ENCODE data around the gene RTCB.

The RTCB gene

GRCh38 chr22:32423664-32424063 is 11.6 kb upstream of the RTCB start:
- DNase-seq (ENCODE audit: low read depth), result no peak
- no peak overlapping the region for H3K4me3 ChIP-seq (ENCODE audit: low read depth, low read length)
- TF ChIP-seq CTCF (IDR thresholded peaks at IDR 0.05; ENCODE audit: insufficient read depth, low read depth, low read length, missing control alignments), result no peak

- TF ChIP-seq CTCF (IDR thresholded peaks at IDR 0.05; ENCODE audit: insufficient read depth, low read depth, low read length, missing control alignments), result no peak
- no peak overlapping the region for H3K4me3 ChIP-seq (ENCODE audit: low read depth, low read length)
- no peak for DNase-seq (ENCODE audit: low read depth)
These were observed 10.0 kb upstream of the RTCB start for GRCh38 chr22:32422062-32422461.

GRCh38 chr22:32421484-32421883 is 9.4 kb upstream of the RTCB start:
- no peak for DNase-seq (ENCODE audit: low read depth)
- TF ChIP-seq CTCF (IDR thresholded peaks at IDR 0.05; ENCODE audit: insufficient read depth, low read depth, low read length, missing control alignments), result no peak
- no peak overlapping the region for H3K4me3 ChIP-seq (ENCODE audit: low read depth, low read length)

GRCh38 chr22:32417906-32418305 is 5.9 kb upstream of the RTCB start:
- H3K4me3 ChIP-seq (ENCODE audit: low read depth, low read length), result no peak overlapping the region
- DNase-seq (ENCODE audit: low read depth), result peak; percentile 3
- no peak for TF ChIP-seq CTCF (IDR thresholded peaks at IDR 0.05; ENCODE audit: insufficient read depth, low read depth, low read length, missing control alignments)

- H3K4me3 ChIP-seq (ENCODE audit: low read depth, low read length), result no peak overlapping the region
- no peak for TF ChIP-seq CTCF (IDR thresholded peaks at IDR 0.05; ENCODE audit: insufficient read depth, low read depth, low read length, missing control alignments)
- peak; percentile 27 for DNase-seq (ENCODE audit: low read depth)
These were observed 4.6 kb upstream of the RTCB start for GRCh38 chr22:32416556-32417085.

- DNase-seq (ENCODE audit: low read depth), result no peak
- no peak for TF ChIP-seq CTCF (IDR thresholded peaks at IDR 0.05; ENCODE audit: insufficient read depth, low read depth, low read length, missing control alignments)
- H3K4me3 ChIP-seq (ENCODE audit: low read depth, low read length), result no peak overlapping the region
These were observed 2.1 kb upstream of the RTCB start for GRCh38 chr22:32414191-32414590.

- peak; percentile 43 for DNase-seq (ENCODE audit: low read depth)
- peak; percentile 28 for TF ChIP-seq CTCF (IDR thresholded peaks at IDR 0.05; ENCODE audit: insufficient read depth, low read depth, low read length, missing control alignments)
- H3K4me3 ChIP-seq (ENCODE audit: low read depth, low read length), result no peak overlapping the region
These were observed 1.7 kb upstream of the RTCB start for GRCh38 chr22:32413719-32414118.

Measured in GM12865 (cell line).